HEK293 (cell line): ENCODE results near the gene DLX3.

Experiments used
- CTCF ChIA-PET: fragments of 350-600 bp; formaldehyde crosslinking; extraction: SDS; loops from one replicate; lab custom pipeline; 2021; ENCODE audit warnings: antibody characterized with exemption; lab: Yijun Ruan, JAX
- POLR2A ChIA-PET: fragments of 300-600 bp; formaldehyde crosslinking; extraction: SDS; loops from one replicate; lab custom pipeline; 2020; ENCODE audit warnings: antibody characterized with exemption, inconsistent platforms; lab: Yijun Ruan, JAX
- H3K27ac ChIP-seq: fragments of 200-500 bp; sonication (Bioruptor generic); 2 replicates; pipeline ENCODE4 v1.5.1; 2014; ENCODE audit warnings: low read depth, low read length, control low read depth, inconsistent platforms; ENCODE audit errors: extremely low read depth
- H3K36me3 ChIP-seq, 2 experiments: fragments of 200-500 bp in 1 of 2; sonication (Bioruptor generic) in 1 of 2; 1 replicate in 1 of 2; 2 replicates in 1 of 2; pipeline ENCODE4 v1.5.1; 2014 to 2017; ENCODE audit warnings: inconsistent platforms in 2 of 2, low read length in 2 of 2; ENCODE audit not compliant: control insufficient read depth in 2 of 2, insufficient read depth in 1 of 2
- H3K4me1 ChIP-seq: fragments of 200-500 bp; sonication (Bioruptor generic); 2 replicates; pipeline ENCODE4 v1.5.1; 2014; ENCODE audit warnings: mild to moderate bottlenecking, low read length, inconsistent platforms; ENCODE audit not compliant: control insufficient read depth, insufficient read depth
- H3K4me3 ChIP-seq: 2 replicates; pipeline ENCODE4 v1.5.1; 2011; ENCODE audit warnings: low read depth, mild to moderate bottlenecking, control low read depth, low read length, moderate library complexity
- H3K9me3 ChIP-seq: fragments of 200-500 bp; sonication (Bioruptor generic); 2 replicates; pipeline ENCODE4 v1.5.1; 2014; ENCODE audit warnings: low read depth, low read length, inconsistent platforms; ENCODE audit not compliant: control insufficient read depth, insufficient read depth
- EGR2 ChIP-seq: fragments of 450-650 bp; formaldehyde crosslinking; IDR thresholded peaks from 2 replicates; pipeline ENCODE4 v1.5.1; 2016; ENCODE audit warnings: low read depth, missing biosample characterization, missing genetic modification characterization
- INSM2 ChIP-seq: fragments of 450-650 bp; formaldehyde crosslinking; IDR thresholded peaks from 2 replicates; pipeline ENCODE4 v1.5.1; 2016; ENCODE audit warnings: missing biosample characterization, missing genetic modification characterization
- PRDM1 ChIP-seq: fragments of 450-650 bp; formaldehyde crosslinking; IDR thresholded peaks from 2 replicates; pipeline ENCODE4; 2016; ENCODE audit warnings: missing biosample characterization, missing genetic modification characterization
- PRDM4 ChIP-seq: fragments of 450-650 bp; formaldehyde crosslinking; IDR thresholded peaks from 2 replicates; pipeline ENCODE4 v1.5.1; 2017; ENCODE audit warnings: missing biosample characterization, missing genetic modification characterization
- SALL2 ChIP-seq: fragments of 450-650 bp; formaldehyde crosslinking; IDR thresholded peaks from 2 replicates; pipeline ENCODE4 v1.5.0; 2017; ENCODE audit warnings: missing biosample characterization, mild to moderate bottlenecking, missing genetic modification characterization, borderline replicate concordance
- SP2 ChIP-seq: fragments of 450-650 bp; formaldehyde crosslinking; IDR thresholded peaks from 2 replicates; pipeline ENCODE4 v1.5.1; 2016; ENCODE audit warnings: missing biosample characterization, missing genetic modification characterization
- ZBTB10 ChIP-seq: fragments of 450-650 bp; formaldehyde crosslinking; IDR thresholded peaks from 2 replicates; pipeline ENCODE4 v1.5.1; 2016; ENCODE audit warnings: missing biosample characterization, missing genetic modification characterization
- ZNF132 ChIP-seq: fragments of 450-650 bp; formaldehyde crosslinking; IDR thresholded peaks from 2 replicates; pipeline ENCODE4 v1.5.1; 2017; ENCODE audit warnings: missing biosample characterization, missing genetic modification characterization, borderline replicate concordance
- ZNF148 ChIP-seq: fragments of 450-650 bp; formaldehyde crosslinking; IDR thresholded peaks from 2 replicates; pipeline ENCODE4 v1.5.0; 2017; ENCODE audit warnings: missing biosample characterization, missing genetic modification characterization, borderline replicate concordance
- ZNF221 ChIP-seq: fragments of 450-650 bp; formaldehyde crosslinking; IDR thresholded peaks from 2 replicates; pipeline ENCODE4 v1.5.1; 2017; ENCODE audit warnings: missing biosample characterization, missing genetic modification characterization, borderline replicate concordance
- ZNF248 ChIP-seq: fragments of 450-650 bp; formaldehyde crosslinking; IDR thresholded peaks from 2 replicates; pipeline ENCODE4 v1.5.1; 2017; ENCODE audit warnings: missing biosample characterization, missing genetic modification characterization
- ZNF510 ChIP-seq: fragments of 450-650 bp; formaldehyde crosslinking; IDR thresholded peaks from 2 replicates; pipeline ENCODE4 v1.5.1; 2018; ENCODE audit warnings: mild to moderate bottlenecking, missing genetic modification characterization, missing biosample characterization; ENCODE audit not compliant: insufficient replicate concordance
- ZNF544 ChIP-seq: fragments of 450-650 bp; formaldehyde crosslinking; IDR thresholded peaks from 2 replicates; pipeline ENCODE4 v1.5.0; 2017; ENCODE audit warnings: missing biosample characterization, missing genetic modification characterization
- ZNF548 ChIP-seq: fragments of 450-650 bp; formaldehyde crosslinking; IDR thresholded peaks from 2 replicates; pipeline ENCODE4 v1.5.1; 2016; ENCODE audit warnings: missing biosample characterization, missing genetic modification characterization
- ZNF585B ChIP-seq: fragments of 450-650 bp; formaldehyde crosslinking; IDR thresholded peaks from 2 replicates; pipeline ENCODE4 v1.5.1; 2016; ENCODE audit warnings: missing biosample characterization, missing genetic modification characterization
- ZNF624 ChIP-seq: fragments of 450-650 bp; formaldehyde crosslinking; IDR thresholded peaks from 2 replicates; pipeline ENCODE4 v1.5.1; 2017; ENCODE audit warnings: missing biosample characterization, missing genetic modification characterization
- ZNF701 ChIP-seq: fragments of 450-650 bp; formaldehyde crosslinking; IDR thresholded peaks from 2 replicates; pipeline ENCODE4 v1.5.1; 2016; ENCODE audit warnings: missing biosample characterization, missing genetic modification characterization
- ZNF785 ChIP-seq: fragments of 450-650 bp; formaldehyde crosslinking; IDR thresholded peaks from 2 replicates; pipeline ENCODE4 v1.5.1; 2016; ENCODE audit warnings: missing biosample characterization, missing genetic modification characterization
- ZNF843 ChIP-seq: fragments of 450-650 bp; formaldehyde crosslinking; IDR thresholded peaks from 2 replicates; pipeline ENCODE4 v1.5.1; 2016; ENCODE audit warnings: missing biosample characterization, missing genetic modification characterization

The DLX3 gene

GRCh38 chr17:49973271-49973615 is 21.8 kb downstream of the DLX3 start:
- CTCF ChIA-PET = interaction anchor here (0.5 to 5.6 kb wide), 7 partner anchors 13 to 1622 kb away, joined by 3 to 47 read pairs (median 5); no protein-coding TSS in a partner anchor

GRCh38 chr17:49972486-49973270 is 22.3 kb downstream of the DLX3 start:
- Histone ChIP-seq H3K4me3 (no peak overlapping the region), H3K4me1 (peaks cover 27% of the 10 kb centered on the region), H3K9me3 (no peaks in the 10 kb centered on the region), H3K27ac (no peak overlapping the region), H3K36me3 (peaks cover 0 to 6% of the 10 kb centered on the region in 2 experiments; a peak in 1 of 3 replicates)
- CTCF ChIA-PET = interaction anchor here (0.5 to 5.6 kb wide), 8 partner anchors 11 to 1621 kb away, joined by 3 to 47 read pairs (median 4); no protein-coding TSS in a partner anchor
- POLR2A ChIA-PET = no interaction called here
- no peak for TF ChIP-seq ZNF544
- no peak for TF ChIP-seq ZNF221
- TF ChIP-seq ZNF548 (tag by site-specific recombination) = no peak
- no peak for TF ChIP-seq ZNF701
- no peak for TF ChIP-seq ZNF785
- TF ChIP-seq ZNF624 = no peak
- no peak for TF ChIP-seq SP2
- TF ChIP-seq SALL2 (tag by site-specific recombination) = no peak
- TF ChIP-seq PRDM4 (tag by site-specific recombination) = no peak
- TF ChIP-seq ZNF132 = no peak
- TF ChIP-seq ZNF248 = no peak
- TF ChIP-seq ZNF510 = no peak
- no peak for TF ChIP-seq ZNF585B (tag by site-specific recombination)
- no peak for TF ChIP-seq EGR2 (tag by site-specific recombination)
- no peak for TF ChIP-seq ZNF148 (tag by site-specific recombination)
- TF ChIP-seq ZNF843 (tag by site-specific recombination) = no peak

More at GRCh38 chr17:49973271-49973615, 21.8 kb downstream of the DLX3 start:
- TF ChIP-seq PRDM1 (no peak), INSM2 (no peak), ZNF843 (tag by site-specific recombination) (no peak), ZBTB10 (no peak)
- Histone ChIP-seq H3K4me1 (peaks cover 32% of the 10 kb centered on the region), H3K36me3 (peaks cover 0 to 6% of the 10 kb centered on the region in 2 experiments; a peak in 1 of 3 replicates), H3K4me3 (no peak overlapping the region), H3K27ac (no peak overlapping the region), H3K9me3 (no peaks in the 10 kb centered on the region)
- POLR2A ChIA-PET = no interaction called here
